Dendritic cell treated with granulocyte-macrophage colony-stimulating factor and Interleukin-4, amounts not matched to agents 40 ng/mL and 50 ng/mL, for 4 days (primary cell): ENCODE results near the gene EPB41L1.

Experiments
- H3K27ac Mint-ChIP-seq: one replicate; pipeline ENCODE4 v1.8.0; 2022; ENCODE audit warnings: mild to moderate bottlenecking, mixed read lengths
- H3K27me3 Mint-ChIP-seq: one replicate; pipeline ENCODE4 v1.8.0; 2022; ENCODE audit warnings: mild to moderate bottlenecking, mixed read lengths
- H3K36me3 Mint-ChIP-seq: one replicate; pipeline ENCODE4 v1.8.0; 2022; ENCODE audit warnings: low read depth, mixed read lengths
- H3K4me1 Mint-ChIP-seq: one replicate; pipeline ENCODE4 v1.8.0; 2022; ENCODE audit warnings: low read depth, mixed read lengths
- H3K4me3 Mint-ChIP-seq: one replicate; pipeline ENCODE4 v1.8.0; 2022; ENCODE audit warnings: mild to moderate bottlenecking, moderate library complexity, mixed read lengths
- H3K9me3 Mint-ChIP-seq: one replicate; pipeline ENCODE4 v1.8.0; 2022; ENCODE audit warnings: mixed read lengths
- intact Hi-C: fragments of 100-400 bp; cut with micrococcal nuclease; formaldehyde crosslinking; loops from one replicate; pipeline ENCODE4 v1.15.0; 2022

EPB41L1 gene

GRCh38 chr20:36153736-36154699 lies 522 bp upstream of the EPB41L1 start:
- no peaks in the 10 kb centered on the region for H3K9me3 Mint-ChIP-seq
- intact Hi-C loops, result no loop called here
- peak overlapping the region; percentile 62 for H3K4me3 Mint-ChIP-seq
- H3K36me3 Mint-ChIP-seq, result no peaks in the 10 kb centered on the region
- peaks cover 56% of the 10 kb centered on the region for H3K27me3 Mint-ChIP-seq
- peaks cover 10% of the 10 kb centered on the region for H3K4me1 Mint-ChIP-seq
- H3K27ac Mint-ChIP-seq, result no peak overlapping the region

GRCh38 chr20:36155629-36155971 lies 1.1 kb downstream of the EPB41L1 start:
- H3K4me1 Mint-ChIP-seq, result peaks cover 10% of the 10 kb centered on the region
- no peak overlapping the region for H3K27ac Mint-ChIP-seq
- intact Hi-C loops, result no loop called here
- H3K9me3 Mint-ChIP-seq, result no peaks in the 10 kb centered on the region
- H3K4me3 Mint-ChIP-seq, result no peak overlapping the region
- no peaks in the 10 kb centered on the region for H3K36me3 Mint-ChIP-seq
- peaks cover 56% of the 10 kb centered on the region for H3K27me3 Mint-ChIP-seq

- H3K36me3 Mint-ChIP-seq, result no peaks in the 10 kb centered on the region
- H3K4me3 Mint-ChIP-seq, result no peak overlapping the region
- H3K27me3 Mint-ChIP-seq, result peaks cover 57% of the 10 kb centered on the region
- no peak overlapping the region for H3K27ac Mint-ChIP-seq
- no peaks in the 10 kb centered on the region for H3K9me3 Mint-ChIP-seq
- intact Hi-C loops, result loop anchor here (2.0 kb wide), 2 partner anchors 43 to 283 kb away; no protein-coding TSS in a partner anchor
- peaks cover 10% of the 10 kb centered on the region for H3K4me1 Mint-ChIP-seq
Observed at GRCh38 chr20:36155991-36156390, 1.5 kb downstream of the EPB41L1 start.

- Mint-ChIP-seq H3K27me3 (peaks cover 52% of the 10 kb centered on the region), H3K27ac (no peak overlapping the region), H3K36me3 (no peaks in the 10 kb centered on the region), H3K9me3 (no peaks in the 10 kb centered on the region), H3K4me3 (no peak overlapping the region), H3K4me1 (peaks cover 6% of the 10 kb centered on the region)
- intact Hi-C loops, result loop anchor here (2.0 kb wide), 2 partner anchors 41 to 281 kb away; no protein-coding TSS in a partner anchor
Observed at GRCh38 chr20:36157610-36158009, 3.1 kb downstream of the EPB41L1 start.

- Mint-ChIP-seq H3K9me3 (no peaks in the 10 kb centered on the region), H3K4me3 (no peak overlapping the region), H3K36me3 (no peaks in the 10 kb centered on the region), H3K27me3 (peaks cover 49% of the 10 kb centered on the region), H3K4me1 (peaks cover 6% of the 10 kb centered on the region), H3K27ac (no peak overlapping the region)
- intact Hi-C loops, result no loop called here
Observed at GRCh38 chr20:36158160-36158741, 3.7 kb downstream of the EPB41L1 start.

- peaks cover 6% of the 10 kb centered on the region for H3K4me1 Mint-ChIP-seq
- peaks cover 40% of the 10 kb centered on the region for H3K27me3 Mint-ChIP-seq
- H3K27ac Mint-ChIP-seq, result no peak overlapping the region
- intact Hi-C loops, result no loop called here
- H3K9me3 Mint-ChIP-seq, result no peaks in the 10 kb centered on the region
- no peaks in the 10 kb centered on the region for H3K36me3 Mint-ChIP-seq
- no peak overlapping the region for H3K4me3 Mint-ChIP-seq
Observed at GRCh38 chr20:36159833-36160232, 5.3 kb downstream of the EPB41L1 start.

GRCh38 chr20:36162272-36162966 lies 7.9 kb downstream of the EPB41L1 start:
- Mint-ChIP-seq H3K27ac (no peak overlapping the region), H3K4me1 (peaks cover 5% of the 10 kb centered on the region), H3K4me3 (no peak overlapping the region), H3K36me3 (no peaks in the 10 kb centered on the region), H3K27me3 (peaks cover 15% of the 10 kb centered on the region), H3K9me3 (no peaks in the 10 kb centered on the region)
- intact Hi-C loops, result no loop called here

GRCh38 chr20:36167902-36168503 lies 13.5 kb downstream of the EPB41L1 start:
- Mint-ChIP-seq H3K27me3 (peaks cover 5% of the 10 kb centered on the region), H3K4me3 (no peak overlapping the region), H3K9me3 (no peaks in the 10 kb centered on the region), H3K27ac (no peak overlapping the region), H3K4me1 (peaks cover 5% of the 10 kb centered on the region), H3K36me3 (no peaks in the 10 kb centered on the region)
- intact Hi-C loops, result no loop called here

GRCh38 chr20:36170542-36171215 lies 16.1 kb downstream of the EPB41L1 start:
- intact Hi-C loops, result no loop called here
- H3K4me1 Mint-ChIP-seq, result peaks cover 7% of the 10 kb centered on the region
- no peak overlapping the region for H3K4me3 Mint-ChIP-seq
- H3K27ac Mint-ChIP-seq, result no peak overlapping the region
- peaks cover 4% of the 10 kb centered on the region for H3K27me3 Mint-ChIP-seq
- H3K36me3 Mint-ChIP-seq, result no peaks in the 10 kb centered on the region
- H3K9me3 Mint-ChIP-seq, result no peaks in the 10 kb centered on the region

GRCh38 chr20:36173451-36173933 lies 19.0 kb downstream of the EPB41L1 start:
- no peaks in the 10 kb centered on the region for H3K36me3 Mint-ChIP-seq
- H3K27me3 Mint-ChIP-seq, result peaks cover 4% of the 10 kb centered on the region
- no peak overlapping the region for H3K27ac Mint-ChIP-seq

GRCh38 chr20:36175016-36175415 lies 20.5 kb downstream of the EPB41L1 start:
- Mint-ChIP-seq H3K27me3 (peaks cover 4% of the 10 kb centered on the region), H3K4me1 (peaks cover 7% of the 10 kb centered on the region), H3K9me3 (no peaks in the 10 kb centered on the region), H3K4me3 (no peak overlapping the region), H3K36me3 (no peaks in the 10 kb centered on the region), H3K27ac (no peak overlapping the region)
- intact Hi-C loops, result no loop called here

More at GRCh38 chr20:36173451-36173933, 19.0 kb downstream of the EPB41L1 start:
- Mint-ChIP-seq H3K9me3 (no peaks in the 10 kb centered on the region), H3K4me3 (no peak overlapping the region), H3K4me1 (peaks cover 7% of the 10 kb centered on the region)
- intact Hi-C loops, result no loop called here

GRCh38 chr20:36175475-36175995 lies 21.0 kb downstream of the EPB41L1 start:
- Mint-ChIP-seq H3K36me3 (no peaks in the 10 kb centered on the region), H3K9me3 (no peaks in the 10 kb centered on the region), H3K4me3 (no peak overlapping the region), H3K27me3 (peaks cover 4% of the 10 kb centered on the region), H3K27ac (no peak overlapping the region), H3K4me1 (peaks cover 7% of the 10 kb centered on the region)
- intact Hi-C loops, result no loop called here

GRCh38 chr20:36177716-36178115 lies 23.2 kb downstream of the EPB41L1 start:
- Mint-ChIP-seq H3K27ac (no peak overlapping the region), H3K36me3 (no peaks in the 10 kb centered on the region), H3K4me3 (no peak overlapping the region), H3K9me3 (no peaks in the 10 kb centered on the region), H3K4me1 (peaks cover 13% of the 10 kb centered on the region), H3K27me3 (peaks cover 4% of the 10 kb centered on the region)
- intact Hi-C loops, result no loop called here
